Nephron progenitor cell (in vitro differentiated cells): ENCODE results near the gene MPHOSPH9.
A peak's percentile ranks its signal among the peaks of the same experiment; 100 is the strongest.

Experiments used
- DNase-seq: peaks from one replicate; pipeline ENCODE4 v3.0.0; 2021
- H3K27ac Mint-ChIP-seq: 2 replicates; pipeline ENCODE4 v1.8.0; 2021; ENCODE audit warnings: mild to moderate bottlenecking, moderate library complexity, mixed read lengths
- H3K27me3 Mint-ChIP-seq: 2 replicates; pipeline ENCODE4 v1.8.0; 2021; ENCODE audit warnings: mild to moderate bottlenecking, low read depth, mixed read lengths; ENCODE audit not compliant: poor library complexity
- H3K36me3 Mint-ChIP-seq: 2 replicates; pipeline ENCODE4 v1.8.0; 2021; ENCODE audit warnings: low read depth, mixed read lengths
- H3K4me1 Mint-ChIP-seq: 2 replicates; pipeline ENCODE4 v1.8.0; 2021; ENCODE audit warnings: mixed read lengths
- H3K4me3 Mint-ChIP-seq: 2 replicates; pipeline ENCODE4 v1.8.0; 2021; ENCODE audit warnings: mild to moderate bottlenecking, moderate library complexity, mixed read lengths
- H3K9me3 Mint-ChIP-seq: 2 replicates; pipeline ENCODE4 v1.8.0; 2021; ENCODE audit warnings: mild to moderate bottlenecking, moderate library complexity, mixed read lengths
- TF ChIP-seq, protein P1 (sequence below): fragments of 200-600 bp; sonication (generic); IDR thresholded peaks from 2 replicates; pipeline ENCODE4 v1.5.0; 2021; ENCODE audit warnings: antibody characterized with exemption

MPHOSPH9 gene

DNA sequence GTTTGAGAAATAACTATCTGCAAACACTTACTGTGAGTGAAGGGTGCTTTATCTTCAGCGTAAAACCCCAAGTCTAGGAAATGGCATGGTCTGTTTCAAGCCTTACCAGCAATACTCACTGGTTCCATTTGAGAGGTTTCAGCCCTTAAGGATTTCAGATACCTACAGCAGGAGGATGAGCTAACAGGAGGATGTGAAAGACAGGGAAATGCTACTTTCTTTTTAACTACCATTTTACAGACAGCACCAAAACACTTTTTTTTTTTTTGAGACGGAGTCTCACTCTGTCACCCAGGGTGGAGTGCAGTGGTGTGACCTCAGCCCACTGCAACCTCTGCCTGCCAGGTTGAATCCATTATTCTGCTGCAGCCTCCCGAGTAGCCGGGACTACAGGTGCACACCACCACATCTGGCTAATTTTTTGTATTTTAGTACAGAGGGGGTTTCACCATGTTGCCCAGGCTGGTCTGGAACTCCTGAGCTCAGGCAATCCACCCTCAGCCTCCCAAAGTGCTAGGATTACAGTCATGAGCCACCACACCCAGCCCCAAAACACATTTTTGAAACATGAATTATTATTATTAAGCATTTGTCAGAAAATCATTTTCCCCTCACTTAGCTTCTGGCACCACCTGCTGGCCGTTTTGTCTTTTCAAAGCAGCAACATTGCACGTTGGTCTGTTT is 4.8 kb upstream of the MPHOSPH9 start:
- Mint-ChIP-seq H3K4me1 (peaks cover 36% of the 10 kb centered on the region), H3K36me3 (peaks cover 52% of the 10 kb centered on the region), H3K9me3 (no peaks in the 10 kb centered on the region), H3K27me3 (peaks cover 3% of the 10 kb centered on the region), H3K4me3 (no peak overlapping the region), H3K27ac (no peak overlapping the region)
- TF ChIP-seq, protein P1, sequence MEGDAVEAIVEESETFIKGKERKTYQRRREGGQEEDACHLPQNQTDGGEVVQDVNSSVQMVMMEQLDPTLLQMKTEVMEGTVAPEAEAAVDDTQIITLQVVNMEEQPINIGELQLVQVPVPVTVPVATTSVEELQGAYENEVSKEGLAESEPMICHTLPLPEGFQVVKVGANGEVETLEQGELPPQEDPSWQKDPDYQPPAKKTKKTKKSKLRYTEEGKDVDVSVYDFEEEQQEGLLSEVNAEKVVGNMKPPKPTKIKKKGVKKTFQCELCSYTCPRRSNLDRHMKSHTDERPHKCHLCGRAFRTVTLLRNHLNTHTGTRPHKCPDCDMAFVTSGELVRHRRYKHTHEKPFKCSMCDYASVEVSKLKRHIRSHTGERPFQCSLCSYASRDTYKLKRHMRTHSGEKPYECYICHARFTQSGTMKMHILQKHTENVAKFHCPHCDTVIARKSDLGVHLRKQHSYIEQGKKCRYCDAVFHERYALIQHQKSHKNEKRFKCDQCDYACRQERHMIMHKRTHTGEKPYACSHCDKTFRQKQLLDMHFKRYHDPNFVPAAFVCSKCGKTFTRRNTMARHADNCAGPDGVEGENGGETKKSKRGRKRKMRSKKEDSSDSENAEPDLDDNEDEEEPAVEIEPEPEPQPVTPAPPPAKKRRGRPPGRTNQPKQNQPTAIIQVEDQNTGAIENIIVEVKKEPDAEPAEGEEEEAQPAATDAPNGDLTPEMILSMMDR = peak; percentile 57
- peak; percentile 48 for DNase-seq

DNA sequence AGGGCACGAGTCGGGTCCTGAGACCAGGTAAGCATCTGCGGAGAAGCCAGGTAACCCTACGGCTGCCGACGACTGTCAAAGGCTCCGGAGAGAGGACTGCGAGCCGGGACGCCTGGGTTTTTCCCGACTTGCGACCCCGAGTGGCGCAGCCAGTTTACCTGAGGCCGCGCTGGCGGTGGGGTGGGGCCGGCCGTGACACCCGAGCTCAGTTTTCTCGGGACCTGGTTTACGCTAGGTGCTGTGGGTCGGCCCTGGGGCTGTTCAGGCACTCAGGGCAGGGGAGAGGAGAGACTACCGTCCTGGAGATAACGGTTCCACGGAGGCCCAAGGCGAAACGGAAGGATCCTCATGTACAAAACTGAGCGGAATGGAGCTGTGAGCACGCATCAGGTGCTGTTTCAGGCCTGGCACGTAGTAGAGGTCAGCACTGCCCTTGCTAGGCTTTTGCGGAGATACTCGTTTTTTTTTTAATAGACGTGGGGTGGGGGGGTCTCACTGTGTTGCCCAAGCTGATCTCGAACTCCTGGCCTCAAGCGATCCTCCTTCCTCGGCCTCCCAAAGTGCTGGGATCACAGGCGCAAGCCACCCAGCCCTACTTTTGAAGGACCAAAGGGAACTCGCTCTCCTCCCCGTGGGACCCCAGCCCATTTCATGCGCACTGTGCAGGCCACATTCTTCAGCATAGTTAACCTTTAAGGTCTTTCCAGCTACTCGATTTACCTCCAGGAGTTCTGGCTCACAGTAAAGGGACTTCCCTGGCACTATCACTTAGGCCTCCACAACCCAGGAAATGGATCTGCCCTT is 766 bp upstream of the MPHOSPH9 start:
- Mint-ChIP-seq H3K4me1 (peaks cover 52% of the 10 kb centered on the region), H3K36me3 (peaks cover 38% of the 10 kb centered on the region), H3K27ac (peak overlapping the region; percentile 97)

DNA sequence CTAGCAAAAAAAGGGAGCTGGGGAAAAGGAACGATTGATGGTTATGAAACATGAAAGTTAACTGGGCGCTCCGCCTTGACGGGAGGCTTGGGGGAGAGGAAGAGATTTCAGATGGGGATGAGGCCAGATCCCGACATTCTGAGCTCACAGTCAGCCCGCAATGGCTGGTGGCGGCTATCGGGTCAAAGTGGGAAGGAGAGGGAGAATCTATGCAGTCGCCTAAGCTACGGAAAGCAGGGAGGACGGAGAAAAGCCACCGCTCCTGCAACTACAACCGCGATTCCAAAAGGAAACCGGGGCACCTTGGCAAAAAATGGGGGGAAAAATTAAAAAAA is 502 bp downstream of the MPHOSPH9 start:
- H3K9me3 Mint-ChIP-seq = no peaks in the 10 kb centered on the region
- H3K36me3 Mint-ChIP-seq = peaks cover 35% of the 10 kb centered on the region
- H3K27me3 Mint-ChIP-seq = peaks cover 3% of the 10 kb centered on the region
- peak overlapping the region; percentile 97 for H3K4me3 Mint-ChIP-seq
- no peak for DNase-seq
- TF ChIP-seq, protein P1 = no peak
- H3K4me1 Mint-ChIP-seq = peaks cover 53% of the 10 kb centered on the region
- peak overlapping the region; percentile 74 for H3K27ac Mint-ChIP-seq

More for the DNA sequence above, 766 bp upstream of the MPHOSPH9 start:
- Mint-ChIP-seq H3K9me3 (no peaks in the 10 kb centered on the region), H3K27me3 (peaks cover 3% of the 10 kb centered on the region), H3K4me3 (peak overlapping the region; percentile 97)
- TF ChIP-seq, protein P1 = no peak
- DNase-seq = no peak

DNA sequence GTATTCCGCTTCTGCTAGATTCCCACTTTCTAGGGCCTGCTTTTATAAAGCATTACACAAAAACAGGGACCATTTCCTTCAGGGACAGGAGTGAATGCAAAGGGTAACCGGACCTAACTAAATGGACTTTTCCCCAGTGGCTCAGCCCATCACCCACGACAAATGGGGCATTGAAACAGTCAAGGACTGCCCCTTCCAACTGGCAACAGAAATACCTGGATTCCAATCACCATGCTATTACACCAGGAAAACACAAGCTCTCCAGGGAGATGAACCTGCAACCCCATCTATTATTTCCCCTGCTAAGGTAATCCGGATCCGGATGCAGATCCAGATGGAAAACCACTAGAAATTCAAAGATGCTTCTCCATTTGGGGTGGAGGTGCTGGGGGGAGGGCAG is 1.0 kb downstream of the MPHOSPH9 start:
- Mint-ChIP-seq H3K36me3 (peaks cover 33% of the 10 kb centered on the region), H3K27ac (peak overlapping the region; percentile 9), H3K4me3 (peak overlapping the region; percentile 97), H3K4me1 (peaks cover 52% of the 10 kb centered on the region), H3K27me3 (peaks cover 2% of the 10 kb centered on the region), H3K9me3 (no peaks in the 10 kb centered on the region)
- TF ChIP-seq, protein P1 = no peak
- no peak for DNase-seq

DNA sequence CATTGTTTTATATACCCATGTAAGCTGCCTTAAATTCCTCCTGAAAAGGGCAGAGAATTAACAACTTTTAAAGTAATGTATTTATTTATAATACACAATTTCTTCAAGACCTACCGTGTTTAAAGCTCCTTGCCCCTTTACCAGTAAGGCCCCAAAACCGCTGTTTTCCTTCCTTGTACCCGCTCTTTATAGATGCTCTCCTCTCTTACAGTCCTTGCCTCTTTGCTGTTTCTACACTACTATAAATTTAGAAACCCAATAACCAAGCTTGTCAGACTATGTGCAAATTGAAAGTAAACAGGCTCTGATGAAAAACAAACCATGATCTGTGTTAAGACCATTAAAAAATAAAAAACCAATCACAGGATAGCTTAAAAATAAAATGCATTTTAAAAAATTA is 3.9 kb downstream of the MPHOSPH9 start:
- H3K36me3 Mint-ChIP-seq = peaks cover 22% of the 10 kb centered on the region
- H3K4me1 Mint-ChIP-seq = peaks cover 43% of the 10 kb centered on the region
- H3K4me3 Mint-ChIP-seq = no peak overlapping the region
- TF ChIP-seq, protein P1 = no peak
- no peaks in the 10 kb centered on the region for H3K9me3 Mint-ChIP-seq
- no peaks in the 10 kb centered on the region for H3K27me3 Mint-ChIP-seq
- DNase-seq = no peak
- H3K27ac Mint-ChIP-seq = peak overlapping the region; percentile 10
